Tibial nerve (tissue), 4 donors: ENCODE results near the gene AP3S2. TPM values are rescaled to one million over a fixed set of nuclear protein-coding genes. Genes with fewer than 3 reads are reported as not detected.
"Not testable (repeated sequence)": the region's sequence is repeated elsewhere in the genome, so short reads cannot be mapped to it uniquely, and the experiment has no call there.

Experiments used
- DNase-seq, 2 donors: peaks; one replicate each; pipeline ENCODE4 v3.0.0-alpha.2; 2019; ENCODE audit warnings: low spot score in 2 of 2
- H3K27ac ChIP-seq, 4 donors: fragments of 200-600 bp; sonication (generic) in 3 of 4; one replicate each; pipeline ENCODE4 v1.5.1; 2017 to 2019; ENCODE audit warnings: mild to moderate bottlenecking in 1 of 4
- H3K27me3 ChIP-seq, 2 donors: fragments of 200-600 bp; sonication (generic) in 1 of 2; one replicate each; pipeline versions ENCODE4 v1.5.1 to v1.6.0; 2017 to 2019
- H3K36me3 ChIP-seq, 3 donors: fragments of 200-600 bp; sonication (generic); one replicate each; pipeline ENCODE4 v1.5.1; 2018 to 2019
- H3K4me1 ChIP-seq, 4 donors: fragments of 200-600 bp; sonication (generic) in 3 of 4; one replicate each; pipeline ENCODE4 v1.5.1; 2017 to 2019
- H3K4me3 ChIP-seq, 4 donors: fragments of 200-600 bp; sonication (generic) in 3 of 4; one replicate each; pipeline ENCODE4 v1.5.1; 2017 to 2019; ENCODE audit warnings: mild to moderate bottlenecking in 1 of 4, moderate library complexity in 1 of 4
- H3K9me3 ChIP-seq, 4 donors: fragments of 200-600 bp; sonication (generic) in 3 of 4; one replicate each; pipeline ENCODE4 v1.5.1; 2017 to 2019
- EP300 ChIP-seq, 2 donors: sonication (generic); formaldehyde crosslinking; IDR thresholded peaks; one replicate each; pipeline ENCODE4 v1.6.1; 2017; ENCODE audit warnings: antibody characterized with exemption in 2 of 2, mild to moderate bottlenecking in 1 of 2
- POLR2A ChIP-seq, 2 donors: fragments of 450-650 bp; IDR thresholded peaks; one replicate each; pipeline ENCODE4 v1.6.1; 2017; ENCODE audit warnings: antibody characterized with exemption in 2 of 2, mild to moderate bottlenecking in 2 of 2, moderate library complexity in 2 of 2
- WGBS, 2 donors: methylation state at CpG; one replicate each; pipeline ENCODE4 v1.1.5; 2018; 5-methylcytosine and 5-hydroxymethylcytosine counted together
- total RNA-seq, 4 donors: library from RNA; depleted of rRNA; stranded (reverse); fragments of >200 nt; gene quantifications; one replicate each; pipeline ENCODE4 v1.1.0, GENCODE V29; 2016
- TF ChIP-seq, protein P1 (sequence below), 5 experiments: fragments of 200-600 bp in 3 of 5; fragments of 450-650 bp in 2 of 5; sonication (generic) in 3 of 5; IDR thresholded peaks; one replicate each; pipeline ENCODE4 v1.5.1; 2016 to 2019; ENCODE audit warnings: antibody characterized with exemption in 5 of 5, mild to moderate bottlenecking in 3 of 5, moderate library complexity in 2 of 5

AP3S2 gene
- 10 to 100 TPM; 49.2 to 61.4 (median 52.2) TPM for total RNA-seq

DNA sequence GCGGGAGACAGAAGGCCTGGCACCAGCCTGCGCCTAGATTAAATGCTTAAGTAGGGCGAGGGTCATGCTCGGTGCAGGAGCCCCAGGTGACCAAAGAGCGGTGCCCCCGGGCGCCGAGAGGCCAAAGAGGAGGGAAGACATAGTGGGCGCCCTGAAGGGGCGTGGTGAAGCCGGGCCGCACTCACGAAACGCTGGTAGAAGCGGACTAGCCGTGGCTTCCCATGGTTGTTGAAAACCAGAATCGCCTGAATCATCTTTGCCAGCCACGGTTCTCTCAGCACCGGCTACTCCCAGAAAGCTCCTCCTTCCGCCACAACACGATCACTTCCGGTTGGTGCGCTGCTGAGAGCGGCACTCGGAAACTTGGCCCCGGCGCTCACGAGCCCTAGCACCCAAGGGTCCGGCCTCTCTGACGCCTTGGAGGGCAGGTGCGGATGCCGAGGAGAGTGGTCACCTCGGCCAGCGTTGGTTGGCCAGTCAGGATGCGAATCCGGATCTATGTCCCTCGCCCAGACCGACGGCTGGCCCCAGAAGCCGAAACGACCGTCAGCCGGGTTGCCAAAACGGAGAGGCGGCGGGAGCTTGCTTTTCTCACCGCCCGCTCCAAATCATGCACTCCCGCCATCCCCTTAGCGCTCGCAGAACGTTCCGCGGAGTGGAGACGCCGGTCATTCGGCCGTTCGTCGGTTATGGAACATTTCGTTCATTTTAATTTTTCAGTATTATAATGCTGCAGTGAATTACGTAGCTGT, at the start of gene AP3S2:
Gene AP3S2 (minus strand): TSS at position 299 of the 752 bp plus-strand sequence. CDS start 45 bp downstream, at position 254.
- Histone ChIP-seq H3K4me3 (peak within 1 kb of the TSS; percentile 64 to 82 (median 74)), H3K4me1 (peaks cover 0 to 24% (median 5%) of the 10 kb centered on the region in 4 donors), H3K9me3 (no peaks in the 10 kb centered on the region), H3K27ac (peak within 1 kb of the TSS; percentile 77 to 92 (median 85)), H3K36me3 (peaks cover 0 to 2% (median 0%) of the 10 kb centered on the region in 3 donors), H3K27me3 (no peaks in the 10 kb centered on the region)
- WGBS, 2 donors: 0% methylated on average over 35 to 62 of the region's 62 CpGs
- DNase-seq: peak; percentile 81 to 88
- peak; percentile 50 to 56 for TF ChIP-seq POLR2A (IDR thresholded peaks at IDR 0.05)
- TF ChIP-seq, protein P1, sequence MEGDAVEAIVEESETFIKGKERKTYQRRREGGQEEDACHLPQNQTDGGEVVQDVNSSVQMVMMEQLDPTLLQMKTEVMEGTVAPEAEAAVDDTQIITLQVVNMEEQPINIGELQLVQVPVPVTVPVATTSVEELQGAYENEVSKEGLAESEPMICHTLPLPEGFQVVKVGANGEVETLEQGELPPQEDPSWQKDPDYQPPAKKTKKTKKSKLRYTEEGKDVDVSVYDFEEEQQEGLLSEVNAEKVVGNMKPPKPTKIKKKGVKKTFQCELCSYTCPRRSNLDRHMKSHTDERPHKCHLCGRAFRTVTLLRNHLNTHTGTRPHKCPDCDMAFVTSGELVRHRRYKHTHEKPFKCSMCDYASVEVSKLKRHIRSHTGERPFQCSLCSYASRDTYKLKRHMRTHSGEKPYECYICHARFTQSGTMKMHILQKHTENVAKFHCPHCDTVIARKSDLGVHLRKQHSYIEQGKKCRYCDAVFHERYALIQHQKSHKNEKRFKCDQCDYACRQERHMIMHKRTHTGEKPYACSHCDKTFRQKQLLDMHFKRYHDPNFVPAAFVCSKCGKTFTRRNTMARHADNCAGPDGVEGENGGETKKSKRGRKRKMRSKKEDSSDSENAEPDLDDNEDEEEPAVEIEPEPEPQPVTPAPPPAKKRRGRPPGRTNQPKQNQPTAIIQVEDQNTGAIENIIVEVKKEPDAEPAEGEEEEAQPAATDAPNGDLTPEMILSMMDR (IDR thresholded peaks at IDR 0.05): peak in 1 of 5 experiments; percentile 20
- peak in 1 of 2 donors; percentile 95 for TF ChIP-seq EP300 (IDR thresholded peaks at IDR 0.05)

DNA sequence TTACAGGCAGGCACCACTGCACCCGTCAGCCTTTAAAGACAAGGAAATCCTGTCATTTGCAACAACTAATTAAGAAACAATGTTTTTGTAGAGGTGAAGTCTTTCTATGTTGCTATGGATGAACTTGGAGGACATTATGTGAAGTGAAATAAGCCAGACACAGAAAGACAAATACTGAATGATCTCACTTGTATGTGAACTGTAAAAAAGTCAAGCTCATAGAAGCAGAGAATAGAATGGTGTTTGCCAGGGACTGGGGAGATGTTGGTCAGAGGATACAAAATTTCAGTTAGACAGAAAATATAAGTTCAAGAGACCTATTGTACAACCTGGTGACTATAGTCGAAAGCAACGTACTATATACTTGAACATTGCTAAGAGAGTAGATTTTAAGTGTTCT, 46.1 kb upstream of the AP3S2 start:
- H3K4me1 ChIP-seq: no peaks in the 10 kb centered on the region
- no peak overlapping the region for H3K27ac ChIP-seq
- WGBS, 2 donors: 79 to 88% methylated on average over 3 of the region's 3 CpGs
- TF ChIP-seq EP300 (IDR thresholded peaks at IDR 0.05): no peak
- TF ChIP-seq POLR2A (IDR thresholded peaks at IDR 0.05): no peak
- TF ChIP-seq, protein P1 (IDR thresholded peaks at IDR 0.05): no peak
- no peak overlapping the region for H3K4me3 ChIP-seq
- no peak for DNase-seq
- no peaks in the 10 kb centered on the region for H3K36me3 ChIP-seq
- no peaks in the 10 kb centered on the region for H3K27me3 ChIP-seq
- no peaks in the 10 kb centered on the region for H3K9me3 ChIP-seq

GRCh38 chr15:89939377-89939776, 45.6 kb upstream of the AP3S2 start:
- DNase-seq, H3K27me3 ChIP-seq, H3K9me3 ChIP-seq, H3K4me3 ChIP-seq, H3K27ac ChIP-seq, H3K36me3 ChIP-seq, H3K4me1 ChIP-seq: not testable (repeated sequence)
- WGBS, 2 donors: 85 to 92% methylated on average over 2 of the region's 2 CpGs

GRCh38 chr15:89937365-89938350, 43.9 kb upstream of the AP3S2 start:
- Histone ChIP-seq H3K27me3 (no peaks in the 10 kb centered on the region), H3K4me1 (no peaks in the 10 kb centered on the region), H3K4me3 (no peak overlapping the region), H3K9me3 (no peaks in the 10 kb centered on the region), H3K27ac (no peak overlapping the region), H3K36me3 (no peaks in the 10 kb centered on the region)
- no peak for DNase-seq
- WGBS, 2 donors: 66 to 72% methylated on average over 10 of the region's 10 CpGs
- no peak for TF ChIP-seq POLR2A (IDR thresholded peaks at IDR 0.05)
- TF ChIP-seq, protein P1 (IDR thresholded peaks at IDR 0.05): no peak

DNA sequence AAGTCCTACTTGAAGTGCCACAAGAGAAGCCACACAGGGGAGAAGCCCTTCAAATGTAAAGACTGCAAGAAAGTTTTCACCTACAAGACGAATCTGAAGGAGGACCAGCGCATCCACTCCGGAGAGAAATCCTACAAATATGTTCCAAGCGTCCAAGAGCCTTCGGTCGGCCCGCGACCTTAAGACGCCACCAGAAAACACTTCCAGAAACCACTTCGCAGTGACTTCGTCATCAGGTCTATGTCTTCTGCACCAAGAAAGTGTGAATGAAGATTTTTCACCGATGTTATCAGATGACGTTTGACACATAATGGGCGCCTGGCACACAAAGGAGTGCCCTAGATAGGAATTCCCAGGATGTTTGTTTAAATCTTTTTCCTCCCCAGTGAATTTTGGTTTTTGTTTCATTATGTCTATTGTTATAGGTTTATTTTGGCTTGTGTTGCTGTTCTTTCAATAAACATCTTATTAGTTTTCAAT, 43.0 kb upstream of the AP3S2 start:
- 93 to 94% methylated on average over 14 of the region's 14 CpGs for WGBS, 2 donors
- TF ChIP-seq POLR2A (IDR thresholded peaks at IDR 0.05): no peak
- TF ChIP-seq EP300 (IDR thresholded peaks at IDR 0.05): no peak
- TF ChIP-seq, protein P1 (IDR thresholded peaks at IDR 0.05): no peak
- no peaks in the 10 kb centered on the region for H3K36me3 ChIP-seq
- DNase-seq: no peak
- no peak overlapping the region for H3K4me3 ChIP-seq
- H3K4me1 ChIP-seq: no peaks in the 10 kb centered on the region
- H3K27ac ChIP-seq: no peak overlapping the region
- H3K27me3 ChIP-seq: no peaks in the 10 kb centered on the region
- H3K9me3 ChIP-seq: no peaks in the 10 kb centered on the region
